ENCODE measurements around the gene SIGLEC12.
"Not testable (repeated sequence)": the region's sequence is repeated elsewhere in the genome, so short reads cannot be mapped to it uniquely, and the experiment has no call there.

- not testable (repeated sequence) for TF ChIP-seq CTCF (CRISPR knock-in tag; IDR thresholded peaks at IDR 0.05); EP300 (IDR thresholded peaks at IDR 0.05; ENCODE audit: low read depth in 2 of 2, low read length in 2 of 2); EP300 (CRISPR knock-in tag; IDR thresholded peaks at IDR 0.05; ENCODE audit: borderline replicate concordance); MXI1 (IDR thresholded peaks at IDR 0.05; ENCODE audit: borderline replicate concordance, low read depth, low read length); ATF3 (CRISPR knock-in tag; IDR thresholded peaks at IDR 0.05); ISL2 (CRISPR knock-in tag; IDR thresholded peaks at IDR 0.05); JUND (CRISPR knock-in tag; IDR thresholded peaks at IDR 0.05); NFE2L2 (IDR thresholded peaks at IDR 0.05; ENCODE audit: low read length); POLR2AphosphoS5 (IDR thresholded peaks at IDR 0.05; ENCODE audit: low read depth, low read length); FOXP1 (IDR thresholded peaks at IDR 0.05); FOXP1 (CRISPR knock-in tag; IDR thresholded peaks at IDR 0.05); NCOA2 (CRISPR knock-in tag; IDR thresholded peaks at IDR 0.05); ZNF121 (CRISPR knock-in tag; IDR thresholded peaks at IDR 0.05)
These were observed 669 bp downstream of the SIGLEC12 start for GRCh38 chr19:51500931-51501330.

All from HepG2 (cell line).